Umbilical cord (tissue), 2 donors: ENCODE measurements around the gene ROR1. TPM values are rescaled to one million over a fixed set of nuclear protein-coding genes. Genes with fewer than 3 reads are reported as not detected.
"Not testable (repeated sequence)": the region's sequence is repeated elsewhere in the genome, so short reads cannot be mapped to it uniquely, and the experiment has no call there.

Source experiments
- DNase-seq: peaks from one replicate; pipeline ENCODE4 v3.0.0-alpha.2; 2015; ENCODE audit warnings: low spot score
- total RNA-seq: library from RNA; depleted of rRNA; stranded (reverse); fragments of >200 nt; gene quantifications from one replicate; pipeline ENCODE4 v1.2.3, GENCODE V29; 2014; ENCODE audit warnings: low replicate concordance; ENCODE audit not compliant: insufficient read depth

Gene ROR1
- total RNA-seq, 1 donor from 2014 or later = 22.4 TPM

- no peak for DNase-seq
Measured at GRCh38 chr1:63822540-63822939, 48.7 kb downstream of the ROR1 start.

- DNase-seq = no peak
Measured at GRCh38 chr1:63824451-63824850, 50.6 kb downstream of the ROR1 start.

GRCh38 chr1:63825111-63825510 is 51.3 kb downstream of the ROR1 start:
- DNase-seq = no peak

- DNase-seq = not testable (repeated sequence)
Measured at GRCh38 chr1:63826246-63826861, 52.5 kb downstream of the ROR1 start.

DNA sequence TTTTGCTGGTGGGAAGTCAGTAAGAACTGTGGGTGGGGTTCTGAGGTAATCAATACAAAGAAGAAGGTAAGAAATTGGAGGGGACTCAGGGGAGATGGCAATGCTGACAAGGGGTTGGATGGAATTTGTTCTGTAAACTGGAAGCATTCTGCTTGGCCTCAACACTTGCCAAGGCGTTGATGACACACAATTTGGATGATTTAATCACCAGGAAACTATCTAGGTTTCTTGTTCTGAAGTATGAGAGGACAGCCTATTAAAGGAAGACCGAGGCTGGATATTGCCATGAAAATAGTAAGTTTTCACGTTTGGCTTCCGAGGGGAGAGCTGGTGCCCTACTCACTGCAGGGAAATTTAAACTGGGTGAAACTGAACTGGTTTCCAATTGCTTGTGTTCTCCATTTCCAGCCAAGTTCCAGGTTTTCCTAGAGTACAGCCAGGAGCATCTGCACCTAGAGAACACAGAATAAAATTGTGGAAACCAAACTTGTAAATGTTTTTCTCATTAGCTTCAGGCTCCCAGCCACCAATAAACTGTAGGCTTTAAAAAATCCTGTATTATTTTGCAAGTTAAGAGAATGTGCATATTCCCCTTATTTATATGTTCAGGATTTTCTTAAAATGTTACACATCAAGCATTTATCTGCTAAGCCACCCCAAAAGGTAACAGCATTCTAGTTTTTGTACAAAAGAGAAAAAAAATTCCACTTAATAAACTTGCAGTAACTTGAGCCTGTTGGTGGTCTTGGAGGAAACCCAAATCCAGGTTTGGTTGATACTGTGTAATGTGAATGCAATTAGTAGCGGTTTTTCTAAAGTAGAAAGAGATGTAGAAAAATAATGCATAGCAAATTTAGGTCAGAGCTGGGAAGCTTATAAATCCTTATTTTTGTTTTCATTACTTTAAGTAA is 53.8 kb downstream of the ROR1 start:
- no peak for DNase-seq

DNA sequence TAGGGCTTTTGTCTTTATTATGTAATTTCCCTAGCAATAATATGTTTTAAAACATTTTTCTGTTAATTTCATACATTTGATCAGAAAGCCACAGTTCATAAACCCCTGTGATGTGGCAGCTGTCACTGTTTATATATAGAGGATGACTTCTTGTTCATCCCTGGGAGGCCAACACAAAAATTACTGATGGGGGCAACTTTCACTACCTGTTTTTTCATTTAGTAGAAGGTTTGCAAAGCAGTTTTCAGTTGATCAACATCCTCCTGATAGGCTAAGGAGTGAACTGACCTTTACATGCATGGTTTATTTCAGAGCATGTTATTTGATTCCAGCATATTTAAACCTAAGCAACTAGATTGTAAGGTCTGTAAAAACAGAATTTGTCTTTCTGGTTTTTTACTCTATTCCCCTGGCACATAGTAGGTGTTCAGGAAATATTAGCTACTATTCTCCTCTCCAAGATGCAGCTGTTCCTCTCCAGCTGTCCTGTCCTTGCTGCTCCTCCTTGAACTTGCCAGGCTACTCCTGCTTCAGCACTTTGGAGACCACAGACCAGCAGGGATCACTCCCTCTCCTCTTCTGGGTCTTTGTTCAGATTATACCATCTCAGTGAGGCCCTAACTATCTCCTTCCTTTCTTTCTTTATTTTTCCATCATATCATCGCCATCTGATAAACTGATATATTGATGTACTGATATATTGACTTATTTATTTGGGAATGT is 54.7 kb downstream of the ROR1 start:
- DNase-seq = no peak

- peak; percentile 57 for DNase-seq
Measured at GRCh38 chr1:63829349-63830327, 55.8 kb downstream of the ROR1 start.

DNA sequence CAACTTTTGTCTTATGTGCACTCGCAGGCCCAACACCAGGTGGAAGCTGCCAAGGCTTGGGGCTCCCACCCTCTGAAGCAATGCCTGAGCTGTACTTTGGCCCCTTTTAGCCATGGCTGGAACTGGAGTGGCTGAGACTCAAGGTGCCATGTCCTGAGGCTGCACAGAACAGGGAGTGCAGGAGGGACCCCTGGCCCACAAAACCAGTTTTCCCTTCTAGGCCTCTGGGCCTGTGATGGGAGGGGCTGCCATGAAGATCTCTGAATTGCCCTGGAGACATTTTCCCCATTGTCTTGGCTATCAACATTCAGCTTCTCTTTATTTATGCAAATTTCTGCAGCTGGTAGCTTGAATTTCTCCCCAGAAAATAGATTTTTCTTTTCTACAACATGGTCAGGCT is 57.6 kb downstream of the ROR1 start:
- DNase-seq = no peak

DNA sequence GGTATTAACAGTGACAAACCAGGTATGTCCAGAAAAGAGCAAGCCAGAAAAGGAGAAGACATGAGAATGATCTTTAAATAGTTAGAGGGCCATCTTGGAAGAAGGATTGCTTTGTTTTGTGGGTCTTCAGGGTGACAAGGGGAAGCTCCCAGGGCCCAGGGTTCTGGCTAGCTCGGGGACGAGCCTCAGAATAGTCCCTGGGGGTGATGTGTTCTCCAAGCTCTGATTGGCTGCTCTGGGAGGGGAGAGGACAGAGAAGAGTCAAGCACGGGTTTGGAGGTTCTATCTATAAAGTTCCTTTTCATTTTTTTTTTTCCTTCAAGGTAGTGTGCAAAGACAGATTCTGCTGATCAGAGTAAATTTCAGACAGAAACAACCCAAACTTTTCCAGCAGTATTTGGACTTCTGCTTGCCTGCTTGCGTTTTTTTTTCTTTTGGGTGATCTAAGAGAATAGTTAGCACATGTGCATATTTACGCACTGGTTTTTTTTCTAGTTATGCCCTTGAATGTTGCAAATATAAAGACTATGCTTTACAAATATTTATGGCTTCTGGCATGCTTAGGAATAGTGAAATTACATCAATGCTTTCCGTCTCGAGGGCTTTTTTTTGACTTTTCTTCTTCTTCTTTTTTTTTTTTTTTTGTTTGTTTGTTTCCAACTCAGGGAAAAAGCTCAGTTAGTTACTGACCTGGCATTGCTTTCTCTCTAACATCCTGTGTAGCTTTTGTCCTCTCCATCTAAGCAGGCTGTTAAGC is 59.7 kb downstream of the ROR1 start:
- peak; percentile 44 for DNase-seq

DNA sequence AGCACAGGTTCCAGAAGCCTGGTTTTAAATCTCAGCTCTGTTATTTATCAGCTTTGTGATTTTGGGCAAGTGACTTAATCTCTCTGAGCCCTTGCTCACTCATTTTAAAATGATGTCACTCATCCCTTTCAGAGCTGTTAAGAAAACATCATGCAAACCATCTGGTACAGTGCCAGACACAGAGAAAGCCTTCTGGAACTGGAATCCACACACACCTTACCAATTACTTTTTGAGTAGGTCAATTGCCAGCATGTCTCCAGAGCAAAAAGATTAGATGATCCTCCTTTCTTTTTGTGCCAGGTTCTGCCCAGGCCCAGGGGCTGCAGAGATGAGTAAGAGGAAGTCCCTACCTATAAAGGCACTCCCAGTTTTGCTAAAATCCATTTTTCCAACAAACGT is 61.3 kb downstream of the ROR1 start:
- DNase-seq = no peak

- no peak for DNase-seq
Measured at GRCh38 chr1:63836374-63836773, 62.6 kb downstream of the ROR1 start.

DNA sequence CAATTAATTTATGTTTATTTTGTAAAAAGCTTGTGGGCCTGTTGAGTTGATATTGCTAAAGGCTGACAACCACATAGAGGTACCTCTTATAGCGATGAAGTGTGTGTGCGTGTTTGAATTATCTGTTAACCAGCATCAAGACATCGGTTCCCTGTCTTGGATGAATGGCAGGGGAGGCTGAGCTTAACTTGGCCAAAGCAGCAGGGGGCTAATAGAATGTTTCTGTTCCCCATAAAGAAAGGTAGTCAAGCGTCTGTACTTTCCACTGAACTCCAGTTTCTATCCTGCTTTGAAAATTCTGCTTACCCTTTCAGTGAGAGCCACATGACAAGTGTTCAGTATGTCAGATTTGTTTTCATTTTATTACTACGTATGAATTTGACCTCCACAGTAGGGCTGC is 63.0 kb downstream of the ROR1 start:
- DNase-seq = no peak

DNA sequence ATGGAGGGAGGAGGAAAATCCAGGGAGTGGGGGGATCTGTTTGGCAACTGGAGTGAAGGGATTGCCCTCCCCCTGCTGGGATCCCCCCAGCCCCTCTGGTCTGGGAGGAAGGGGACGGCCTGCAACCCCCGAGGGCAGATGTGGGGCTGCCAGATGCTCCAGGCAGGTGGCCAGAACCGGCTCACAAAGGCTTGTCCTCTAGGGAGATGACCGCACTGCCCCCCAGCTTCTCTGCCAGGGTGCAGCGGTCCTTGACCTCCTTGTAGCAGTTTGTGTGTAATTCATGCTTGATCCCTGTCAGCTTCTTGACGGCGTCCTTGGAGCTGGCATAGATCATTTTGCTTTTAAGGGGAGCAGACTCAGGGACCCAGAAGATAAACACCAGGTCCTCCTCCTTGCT is 69.2 kb downstream of the ROR1 start:
- DNase-seq = no peak

DNA sequence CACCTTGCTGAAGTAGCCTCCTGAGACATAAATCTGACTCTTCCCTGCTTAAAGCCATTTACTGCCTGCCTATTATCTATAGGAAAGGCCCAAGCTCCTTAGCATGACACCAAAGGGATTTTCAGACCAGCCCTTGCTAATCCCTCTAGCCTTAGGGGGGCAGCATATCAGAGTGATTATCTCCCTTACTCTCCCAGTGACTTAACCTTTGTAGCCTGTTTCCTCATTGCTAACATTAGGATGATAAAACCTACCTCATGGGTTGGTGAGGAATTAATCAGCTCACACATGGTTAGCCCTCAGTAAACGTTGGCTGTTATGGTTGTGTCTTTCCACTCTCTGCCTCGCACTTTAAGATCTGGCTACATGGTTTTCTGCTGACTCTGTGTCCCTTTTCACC is 70.1 kb downstream of the ROR1 start:
- no peak for DNase-seq

DNA sequence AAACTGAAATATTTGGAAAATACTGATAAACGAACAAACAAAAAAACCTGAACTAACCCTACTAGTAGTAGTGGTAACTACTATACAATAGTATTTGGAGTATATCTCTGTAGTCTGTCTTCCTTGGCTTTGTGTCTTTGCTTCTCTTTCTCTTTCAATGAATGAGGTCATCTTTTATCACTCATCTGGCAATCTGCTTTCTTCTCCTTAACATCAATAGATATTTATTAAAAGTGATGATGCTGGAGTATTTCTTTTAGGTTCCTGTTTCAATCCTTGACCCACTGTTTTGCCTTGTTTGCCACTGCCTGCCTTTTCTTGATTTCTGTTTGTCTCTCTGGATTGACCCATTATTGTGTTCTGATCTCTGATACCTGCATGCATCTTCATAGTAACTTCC is 71.5 kb downstream of the ROR1 start:
- no peak for DNase-seq

GRCh38 chr1:63847308-63847910 is 73.6 kb downstream of the ROR1 start:
- no peak for DNase-seq

DNA sequence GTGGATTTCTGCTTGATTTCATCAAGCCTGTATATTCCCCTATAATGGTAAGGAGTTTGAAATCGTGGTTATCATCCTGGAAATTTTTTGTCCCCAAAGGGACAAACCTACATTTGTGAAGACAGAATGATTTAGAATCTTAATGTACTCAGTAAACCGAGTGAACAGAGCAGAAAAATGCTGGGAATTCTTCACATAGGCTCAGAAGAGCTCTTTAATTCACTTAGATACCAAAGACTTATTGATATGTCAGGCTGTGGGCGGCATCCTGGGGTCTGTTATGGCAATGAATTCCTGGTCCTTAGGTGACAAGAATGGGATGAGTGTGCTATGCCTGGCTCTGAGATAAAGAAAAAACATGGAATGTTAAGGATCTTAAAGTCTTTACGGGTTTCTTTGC is 74.9 kb downstream of the ROR1 start:
- DNase-seq = peak; percentile 40

DNA sequence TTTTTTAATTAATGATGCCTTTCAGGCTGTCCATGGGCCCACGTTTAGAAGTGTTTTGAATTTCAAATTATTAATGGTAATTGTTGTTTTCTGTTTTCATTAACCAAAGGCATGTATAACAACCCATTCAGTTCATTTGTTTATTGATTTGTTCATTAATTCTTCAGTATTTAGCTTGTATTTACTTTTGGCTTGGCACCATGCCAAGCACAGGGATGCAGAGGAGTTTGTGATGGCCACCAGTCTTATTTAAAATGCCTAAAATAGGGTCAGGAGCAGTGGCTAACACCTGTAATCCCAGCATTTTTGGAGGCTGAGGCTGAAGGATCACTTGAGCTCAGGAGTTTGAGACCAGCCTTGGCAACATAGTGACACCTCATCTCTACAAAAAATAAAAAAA is 75.3 kb downstream of the ROR1 start:
- no peak for DNase-seq

- no peak for DNase-seq
Measured at GRCh38 chr1:63854091-63854490, 80.3 kb downstream of the ROR1 start.

DNA sequence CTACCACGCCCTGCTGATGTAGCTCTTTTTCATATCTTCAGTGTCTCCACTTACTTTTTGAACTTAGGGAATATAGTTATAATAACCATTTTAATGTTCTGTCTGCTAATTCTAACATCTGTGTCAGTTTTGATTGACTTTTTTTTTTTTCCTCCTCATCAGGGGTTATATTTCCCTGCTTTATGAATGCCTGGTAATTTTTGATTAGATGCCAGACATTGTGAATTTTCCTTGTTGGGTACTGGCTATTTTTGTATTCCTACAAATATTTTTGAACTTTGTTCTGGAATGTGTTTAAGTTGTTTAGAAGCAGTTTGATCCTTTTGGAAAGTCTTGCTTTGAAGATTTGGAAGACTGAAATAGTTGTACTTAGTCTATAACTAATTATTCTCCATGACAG is 82.1 kb downstream of the ROR1 start:
- DNase-seq = no peak
